NCI-H69 (cell line): ENCODE results near the gene FKBP1A.
"Not testable (repeated sequence)": the region's sequence is repeated elsewhere in the genome, so short reads cannot be mapped to it uniquely, and the experiment has no call there.

Experiments used
- DNase-seq: peaks from one replicate; lab custom pipeline; 2025; lab: John Stamatoyannopoulos, UW

FKBP1A gene

GRCh38 chr20:1363522-1363921, 29.3 kb downstream of the FKBP1A start:
- no peak for DNase-seq

- DNase-seq: no peak
Measured at GRCh38 chr20:1362484-1362883, 30.4 kb downstream of the FKBP1A start.

GRCh38 chr20:1360094-1360846, 32.6 kb downstream of the FKBP1A start:
- no peak for DNase-seq

- no peak for DNase-seq
Measured at GRCh38 chr20:1357921-1358671, 34.8 kb downstream of the FKBP1A start.

GRCh38 chr20:1353956-1354355, 38.9 kb downstream of the FKBP1A start:
- no peak for DNase-seq

- DNase-seq: no peak
Measured at GRCh38 chr20:1346315-1346969, 46.4 kb downstream of the FKBP1A start.

- DNase-seq: no peak
Measured at GRCh38 chr20:1345756-1346093, 47.1 kb downstream of the FKBP1A start.

GRCh38 chr20:1345030-1345755, 47.7 kb downstream of the FKBP1A start:
- DNase-seq: no peak

- DNase-seq: not testable (repeated sequence)
Measured at GRCh38 chr20:1343446-1344124, 49.3 kb downstream of the FKBP1A start.

- no peak for DNase-seq
Measured at GRCh38 chr20:1341561-1342265, 51.1 kb downstream of the FKBP1A start.

- DNase-seq: no peak
Measured at GRCh38 chr20:1338801-1339200, 54.1 kb downstream of the FKBP1A start.

- DNase-seq: no peak
Measured at GRCh38 chr20:1338096-1338495, 54.8 kb downstream of the FKBP1A start.

- no peak for DNase-seq
Measured at GRCh38 chr20:1337441-1337840, 55.4 kb downstream of the FKBP1A start.

- DNase-seq: peak; percentile 62
Measured at GRCh38 chr20:1336699-1337367, 56.0 kb downstream of the FKBP1A start.

- DNase-seq: no peak
Measured at GRCh38 chr20:1335961-1336698, 56.7 kb downstream of the FKBP1A start.

- peak; percentile 9 for DNase-seq
Measured at GRCh38 chr20:1334761-1335160, 58.1 kb downstream of the FKBP1A start.

- no peak for DNase-seq
Measured at GRCh38 chr20:1334370-1334731, 58.5 kb downstream of the FKBP1A start.

GRCh38 chr20:1333462-1334369, 59.1 kb downstream of the FKBP1A start:
- no peak for DNase-seq

GRCh38 chr20:1332749-1333300, 60.0 kb downstream of the FKBP1A start:
- DNase-seq: no peak
